Adrenal gland (tissue), 12 donors: Measurements from ENCODE around the gene HOXA6. TPM values are rescaled to one million over a fixed set of nuclear protein-coding genes. Genes with fewer than 3 reads are reported as not detected.

Experiments
- DNase-seq, 7 donors: peaks; one replicate each; pipeline ENCODE4 v3.0.0-alpha.2; 2019 to 2020
- H3K27ac ChIP-seq, 5 donors: fragments of 200-600 bp; sonication (generic) in 4 of 5; 1 replicate in 3 of 5; 2 replicates in 2 of 5; pipeline versions ENCODE4 v1.5.1 to v1.8.0; 2016 to 2020; ENCODE audit warnings: mild to moderate bottlenecking in 1 of 5
- H3K27me3 ChIP-seq: fragments of 200-600 bp; 2 replicates; pipeline ENCODE4 v1.8.0; 2021
- H3K36me3 ChIP-seq, 2 donors: fragments of 200-600 bp; replicated peaks in 1 of 2; 1 replicate in 1 of 2; 2 replicates in 1 of 2; pipeline versions ENCODE4 v1.5.1 to v1.8.0; 2018 to 2022
- H3K4me1 ChIP-seq, 2 donors: fragments of 200-600 bp; replicated peaks in 1 of 2; 1 replicate in 1 of 2; 2 replicates in 1 of 2; pipeline versions ENCODE4 v1.5.1 to v1.8.0; 2018 to 2021
- H3K4me3 ChIP-seq, 4 donors: fragments of 200-600 bp; sonication (generic) in 3 of 4; one replicate each; pipeline ENCODE4 v1.5.1; 2016 to 2018
- H3K9me3 ChIP-seq, 3 donors: fragments of 200-600 bp; sonication (generic) in 1 of 3; replicated peaks in 1 of 3; 1 replicate in 2 of 3; 2 replicates in 1 of 3; pipeline versions ENCODE4 v1.5.1 to v1.8.0; 2016 to 2021
- CTCF ChIP-seq, 6 experiments: fragments of 450-650 bp in 4 of 6; fragments of 200-600 bp in 2 of 6; sonication (generic) in 1 of 6; IDR thresholded peaks; 1 replicate in 5 of 6; 2 replicates in 1 of 6; pipeline versions ENCODE4 v1.5.1 to v1.8.0; 2016 to 2021; ENCODE audit warnings: antibody characterized with exemption in 6 of 6, mild to moderate bottlenecking in 2 of 6, moderate library complexity in 1 of 6
- POLR2A ChIP-seq, 2 donors: fragments of 450-650 bp; IDR thresholded peaks; one replicate each; pipeline ENCODE4 v1.6.1; 2017; ENCODE audit warnings: antibody characterized with exemption in 2 of 2, mild to moderate bottlenecking in 2 of 2, moderate library complexity in 1 of 2
- WGBS, 4 donors: extraction: QIAGEN DNeasy Blood & Tissue Kit in 2 of 4; methylation state at CpG; one replicate each; pipeline versions ENCODE4 v1.1.5 to v1.1.7; 2013 to 2017; 5-methylcytosine and 5-hydroxymethylcytosine counted together
- intact Hi-C, 2 donors: fragments of 100-400 bp; cut with DNase I; formaldehyde crosslinking; loops; one replicate each; pipeline versions ENCODE4 v1.14.1 to v1.15.0; 2022 to 2023
- polyA plus RNA-seq, 3 donors: library from polyadenylated mRNA; stranded (reverse); fragments of 200-250 nt in 2 of 3; fragments of 350-450 nt in 1 of 3; fragmentation: Illumina TruSeq in 1 of 3; extraction: RNeasy Lipid Tissue Mini Kit (QIAGEN cat#74804) in 1 of 3; gene quantifications; one replicate each; pipeline ENCODE4 v1.2.3, GENCODE V29; 2013 to 2014
- total RNA-seq, 9 donors: library from RNA; depleted of rRNA in 4 of 9; stranded (reverse); fragments of >200 nt in 4 of 9; fragments of 120-200 nt in 1 of 9; fragmentation: NEBNext Ultra II Directional in 1 of 9; extraction: Animal tissue kit (Norgen Biotek cat#: 25700) in 1 of 9; gene quantifications; one replicate each; pipeline versions ENCODE4 v1.1.0 to v1.2.4, GENCODE V29; 2013 to 2023
- donor health status: healthy with polysubstance abuse.
- donor health status: Bipolar disorder and iron deficiency.
- donor health status: DM: yes; HTN: yes; CAD: no.
- donor health status: DM: no; HTN: no; CAD: no.
- donor health status: DM: no; HTN: no; CAD: no.
- donor health status: DM: yes; HTN: yes; CAD: no.

Gene HOXA6
- total and polyA plus RNA-seq, 12 donors, result 1.3 to 27.2 (median 14.8) TPM

- 51 to 73% (median 55%) methylated on average over 53 to 66 of the region's 66 CpGs for WGBS, 4 donors
- H3K4me3 ChIP-seq, result no peak overlapping the region
- intact Hi-C loops, result no loop called here
- no peaks in the 10 kb centered on the region for H3K9me3 ChIP-seq
- H3K4me1 ChIP-seq, result peaks cover 0 to 17% of the 10 kb centered on the region in 2 donors
- H3K27ac ChIP-seq, result peak overlapping the region in 4 of 5 donors; percentile 36 to 97 (median 69)
- H3K36me3 ChIP-seq, result no peaks in the 10 kb centered on the region
- DNase-seq, result peak in 2 of 7 donors; percentile 52 to 77
- no peak for TF ChIP-seq POLR2A (IDR thresholded peaks at IDR 0.05)
- no peak for TF ChIP-seq CTCF (IDR thresholded peaks at IDR 0.05)
- no peaks in the 10 kb centered on the region for H3K27me3 ChIP-seq
These were observed 37.2 kb downstream of the HOXA6 start for GRCh38 chr7:27110186-27111031.

- Histone ChIP-seq H3K36me3 (no peaks in the 10 kb centered on the region), H3K4me3 (no peak overlapping the region), H3K9me3 (no peaks in the 10 kb centered on the region), H3K4me1 (peaks cover 0 to 17% of the 10 kb centered on the region in 2 donors), H3K27ac (peak overlapping the region in 3 of 5 donors; percentile 36 to 97 (median 90)), H3K27me3 (no peaks in the 10 kb centered on the region)
- intact Hi-C loops, result loop anchor here in 1 of 2 donors (10.0 kb wide), 1 partner anchor 245 kb away; the partner anchor contains the start of gene SKAP2
- WGBS, 4 donors, result 80 to 100% (median 90%) methylated on average over 2 to 4 of the region's 4 CpGs
- no peak for TF ChIP-seq POLR2A (IDR thresholded peaks at IDR 0.05)
- TF ChIP-seq CTCF (IDR thresholded peaks at IDR 0.05), result no peak
- no peak for DNase-seq
These were observed 37.9 kb downstream of the HOXA6 start for GRCh38 chr7:27109466-27110185.

GRCh38 chr7:27108390-27109127, 39.0 kb downstream of the HOXA6 start:
- Histone ChIP-seq H3K9me3 (no peaks in the 10 kb centered on the region), H3K36me3 (no peaks in the 10 kb centered on the region), H3K27me3 (no peaks in the 10 kb centered on the region), H3K4me1 (peaks cover 0 to 17% of the 10 kb centered on the region in 2 donors), H3K27ac (peak overlapping the region; percentile 39 to 97 (median 61)), H3K4me3 (peak overlapping the region in 2 of 4 donors; percentile 2 to 45)
- intact Hi-C loops, result loop anchor here in 1 of 2 donors (10.0 kb wide), 1 partner anchor 244 kb away; the partner anchor contains the start of gene SKAP2
- peak in 3 of 7 donors; percentile 67 to 71 (median 69) for DNase-seq
- TF ChIP-seq POLR2A (IDR thresholded peaks at IDR 0.05), result peak in 1 of 2 donors; percentile 71
- TF ChIP-seq CTCF (IDR thresholded peaks at IDR 0.05), result peak in 2 of 6 experiments; percentile 23 to 33
- 30 to 51% (median 39%) methylated on average over 11 to 41 of the region's 41 CpGs for WGBS, 4 donors
